Stimulated activated naive CD8-positive, alpha-beta T cell treated with anti-CD3 and anti-CD28 coated beads, Interleukin-15, Interleukin-2, amounts not matched to agents 100 ng/mL and 50 ng/mL, for 24 hours (primary cell): ENCODE measurements around the gene IQCF5.
"Not testable (repeated sequence)": the region's sequence is repeated elsewhere in the genome, so short reads cannot be mapped to it uniquely, and the experiment has no call there.

Experiments
- H3K27ac Mint-ChIP-seq: one replicate; pipeline ENCODE4 v1.8.0; 2021; ENCODE audit warnings: mild to moderate bottlenecking, mixed read lengths
- H3K27me3 Mint-ChIP-seq: one replicate; pipeline ENCODE4 v1.8.0; 2021; ENCODE audit warnings: mixed read lengths
- H3K36me3 Mint-ChIP-seq: one replicate; pipeline ENCODE4 v1.8.0; 2021; ENCODE audit warnings: low read depth, mixed read lengths
- H3K4me1 Mint-ChIP-seq: one replicate; pipeline ENCODE4 v1.8.0; 2021; ENCODE audit warnings: low read depth, mixed read lengths
- H3K4me3 Mint-ChIP-seq: one replicate; pipeline ENCODE4 v1.8.0; 2021; ENCODE audit warnings: mild to moderate bottlenecking, mixed read lengths
- H3K9me3 Mint-ChIP-seq: one replicate; pipeline ENCODE4 v1.8.0; 2021; ENCODE audit warnings: mixed read lengths

Gene IQCF5

GRCh38 chr3:51886447-51886846, 11.0 kb upstream of the IQCF5 start:
- peaks cover under 1% of the 10 kb centered on the region for H3K4me1 Mint-ChIP-seq
- no peak overlapping the region for H3K4me3 Mint-ChIP-seq
- peaks cover 10% of the 10 kb centered on the region for H3K27me3 Mint-ChIP-seq
- H3K36me3 Mint-ChIP-seq, result no peaks in the 10 kb centered on the region
- no peak overlapping the region for H3K27ac Mint-ChIP-seq
- no peaks in the 10 kb centered on the region for H3K9me3 Mint-ChIP-seq

- H3K27ac Mint-ChIP-seq, result no peak overlapping the region
- no peaks in the 10 kb centered on the region for H3K36me3 Mint-ChIP-seq
- peaks cover 18% of the 10 kb centered on the region for H3K27me3 Mint-ChIP-seq
- H3K9me3 Mint-ChIP-seq, result no peaks in the 10 kb centered on the region
- H3K4me3 Mint-ChIP-seq, result no peak overlapping the region
- H3K4me1 Mint-ChIP-seq, result no peaks in the 10 kb centered on the region
Measured at GRCh38 chr3:51879937-51880336, 4.5 kb upstream of the IQCF5 start.

- no peak overlapping the region for H3K27ac Mint-ChIP-seq
- H3K36me3 Mint-ChIP-seq, result no peaks in the 10 kb centered on the region
- peaks cover 14% of the 10 kb centered on the region for H3K27me3 Mint-ChIP-seq
- no peak overlapping the region for H3K4me3 Mint-ChIP-seq
- H3K9me3 Mint-ChIP-seq, result no peaks in the 10 kb centered on the region
- no peaks in the 10 kb centered on the region for H3K4me1 Mint-ChIP-seq
Measured at GRCh38 chr3:51876186-51876585, 785 bp upstream of the IQCF5 start.

GRCh38 chr3:51874889-51875288, 512 bp downstream of the IQCF5 start:
- no peak overlapping the region for H3K4me3 Mint-ChIP-seq
- H3K9me3 Mint-ChIP-seq, result no peaks in the 10 kb centered on the region
- no peaks in the 10 kb centered on the region for H3K4me1 Mint-ChIP-seq
- no peak overlapping the region for H3K27ac Mint-ChIP-seq
- H3K36me3 Mint-ChIP-seq, result no peaks in the 10 kb centered on the region
- peaks cover 12% of the 10 kb centered on the region for H3K27me3 Mint-ChIP-seq

GRCh38 chr3:51874411-51874810, 990 bp downstream of the IQCF5 start:
- Mint-ChIP-seq H3K9me3 (no peaks in the 10 kb centered on the region), H3K4me1 (no peaks in the 10 kb centered on the region), H3K27ac (no peak overlapping the region), H3K27me3 (peaks cover 13% of the 10 kb centered on the region), H3K4me3 (no peak overlapping the region), H3K36me3 (no peaks in the 10 kb centered on the region)

DNA sequence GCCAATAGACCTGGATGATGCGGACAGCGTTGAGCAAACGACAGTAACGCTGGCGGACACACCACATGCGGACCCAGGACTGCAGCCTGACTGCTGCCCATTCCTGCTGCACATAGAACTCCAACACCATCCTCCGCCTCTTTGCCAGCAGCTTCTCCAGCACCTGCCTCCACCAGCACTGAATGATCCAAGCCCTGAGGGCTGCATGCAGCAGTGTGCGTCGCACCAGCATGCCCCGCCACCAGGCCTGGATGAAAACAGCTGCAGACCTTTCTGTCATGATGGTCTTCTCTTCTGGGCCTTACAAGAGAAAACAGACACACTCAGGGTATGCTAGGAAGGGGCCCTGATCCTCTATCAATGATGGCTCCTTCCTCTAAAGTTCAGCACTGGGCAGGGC, 1.5 kb downstream of the IQCF5 start:
- Mint-ChIP-seq H3K4me1 (no peaks in the 10 kb centered on the region), H3K9me3 (no peaks in the 10 kb centered on the region), H3K36me3 (no peaks in the 10 kb centered on the region), H3K27ac (no peak overlapping the region), H3K27me3 (peaks cover 18% of the 10 kb centered on the region), H3K4me3 (no peak overlapping the region)

DNA sequence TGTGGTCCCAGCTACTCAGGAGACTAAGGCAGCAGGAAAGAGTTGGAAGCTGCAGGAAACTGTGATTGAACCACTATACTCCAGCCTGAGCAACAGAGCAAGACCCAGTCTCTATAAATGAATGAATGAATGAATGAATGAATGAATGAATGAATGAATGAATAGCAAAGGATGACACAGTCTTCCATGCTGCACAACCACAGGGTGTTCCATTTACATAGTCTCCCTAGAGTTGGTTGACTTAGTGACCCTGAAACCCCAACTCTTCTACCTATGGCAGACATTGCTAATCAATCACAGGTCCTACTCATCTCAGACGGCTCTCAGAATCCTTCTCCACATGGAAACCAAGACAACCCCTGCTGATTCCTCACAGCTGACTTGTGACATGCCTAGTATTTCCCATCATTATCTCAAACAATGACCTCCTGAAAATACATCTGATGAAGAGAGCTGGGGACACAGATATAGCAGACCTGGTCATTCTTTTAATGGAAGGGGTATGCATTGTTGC, 2.1 kb downstream of the IQCF5 start:
- H3K4me3 Mint-ChIP-seq, result no peak overlapping the region
- H3K36me3 Mint-ChIP-seq, result no peaks in the 10 kb centered on the region
- peaks cover 21% of the 10 kb centered on the region for H3K27me3 Mint-ChIP-seq
- no peak overlapping the region for H3K27ac Mint-ChIP-seq
- H3K4me1 Mint-ChIP-seq, result no peaks in the 10 kb centered on the region
- no peaks in the 10 kb centered on the region for H3K9me3 Mint-ChIP-seq

DNA sequence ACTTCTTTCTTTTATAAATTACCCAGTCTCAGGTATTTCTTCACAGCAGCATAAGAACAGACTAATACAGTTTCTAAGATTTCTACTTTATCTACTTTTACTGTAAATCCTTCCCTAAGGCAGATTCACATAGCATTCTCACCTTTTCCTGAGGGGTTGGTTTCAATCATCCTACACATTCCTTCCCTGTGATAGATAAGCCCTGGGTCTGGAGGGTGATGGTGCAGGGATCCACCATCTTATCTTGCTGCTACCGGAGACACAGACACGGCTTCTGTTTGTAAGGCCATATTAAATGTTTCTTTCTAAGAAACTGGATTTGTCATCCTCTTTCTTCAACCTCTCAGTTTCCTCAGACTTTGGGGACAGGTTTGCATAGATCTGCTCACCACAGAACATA, 6.1 kb downstream of the IQCF5 start:
- Mint-ChIP-seq H3K36me3 (no peaks in the 10 kb centered on the region), H3K4me3 (no peak overlapping the region), H3K27ac (no peak overlapping the region), H3K27me3 (peaks cover 29% of the 10 kb centered on the region), H3K4me1 (no peaks in the 10 kb centered on the region), H3K9me3 (no peaks in the 10 kb centered on the region)

DNA sequence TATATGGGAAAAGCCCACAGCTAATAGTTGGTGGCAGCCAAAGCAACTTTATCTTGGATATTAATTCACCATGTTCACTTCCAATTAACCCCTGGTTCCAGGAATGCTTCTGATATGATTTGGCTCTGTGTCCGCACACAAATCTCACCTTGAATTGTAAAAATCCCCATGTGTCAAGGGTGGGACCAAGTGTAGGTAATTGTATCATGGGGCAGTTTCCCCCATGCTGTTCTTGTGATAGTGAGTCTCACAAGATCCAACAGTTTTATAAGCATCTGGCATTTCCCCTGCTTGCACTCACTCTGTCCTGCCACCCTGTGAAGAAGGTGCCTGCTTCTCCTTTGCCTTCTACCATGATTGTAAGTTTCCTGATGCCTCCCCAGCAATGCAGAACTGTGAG, 6.5 kb downstream of the IQCF5 start:
- H3K27ac Mint-ChIP-seq, H3K36me3 Mint-ChIP-seq, H3K4me1 Mint-ChIP-seq, H3K4me3 Mint-ChIP-seq, H3K9me3 Mint-ChIP-seq: not testable (repeated sequence)
- peaks cover 29% of the 10 kb centered on the region for H3K27me3 Mint-ChIP-seq

DNA sequence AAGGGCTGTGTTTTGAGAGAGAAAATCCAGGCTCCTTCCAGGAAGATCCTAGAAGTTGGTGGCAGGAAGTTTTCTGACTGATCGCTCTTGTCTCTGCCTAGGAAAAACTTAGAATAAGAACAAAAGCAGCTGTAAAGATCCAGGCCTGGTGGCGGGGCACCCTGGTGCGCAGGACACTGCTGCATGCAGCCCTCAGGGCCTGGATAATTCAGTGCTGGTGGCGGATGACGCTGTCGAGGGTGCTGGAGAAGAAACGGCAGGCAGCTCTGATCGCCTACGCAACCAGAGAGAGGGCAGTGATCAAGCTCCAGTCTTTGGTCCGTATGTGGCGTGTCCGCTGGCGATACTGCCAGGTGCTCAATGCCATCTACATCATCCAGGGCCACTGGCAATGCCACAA, 12.5 kb downstream of the IQCF5 start:
- no peaks in the 10 kb centered on the region for H3K9me3 Mint-ChIP-seq
- H3K27me3 Mint-ChIP-seq, result peaks cover 23% of the 10 kb centered on the region
- H3K36me3 Mint-ChIP-seq, result no peaks in the 10 kb centered on the region
- H3K4me3 Mint-ChIP-seq, result no peak overlapping the region
- no peak overlapping the region for H3K27ac Mint-ChIP-seq
- no peaks in the 10 kb centered on the region for H3K4me1 Mint-ChIP-seq

GRCh38 chr3:51860703-51861665, 14.4 kb downstream of the IQCF5 start, which contains the start of gene IQCF2:
Gene IQCF2, plus strand, starts transcription at chr3:51861615. Its CDS starts 52 bp downstream, at chr3:51861667.
- peaks cover 24% of the 10 kb centered on the region for H3K27me3 Mint-ChIP-seq
- no peak within 1 kb of the TSS for H3K27ac Mint-ChIP-seq
- no peaks in the 10 kb centered on the region for H3K36me3 Mint-ChIP-seq
- no peak within 1 kb of the TSS for H3K4me3 Mint-ChIP-seq
- no peaks in the 10 kb centered on the region for H3K4me1 Mint-ChIP-seq
- H3K9me3 Mint-ChIP-seq, result peaks cover 6% of the 10 kb centered on the region

- H3K27me3 Mint-ChIP-seq, result peaks cover 17% of the 10 kb centered on the region
- not testable (repeated sequence) for H3K4me3 Mint-ChIP-seq, H3K36me3 Mint-ChIP-seq, H3K27ac Mint-ChIP-seq, H3K4me1 Mint-ChIP-seq, H3K9me3 Mint-ChIP-seq
Measured at GRCh38 chr3:51855411-51855810, 20.0 kb downstream of the IQCF5 start.

DNA sequence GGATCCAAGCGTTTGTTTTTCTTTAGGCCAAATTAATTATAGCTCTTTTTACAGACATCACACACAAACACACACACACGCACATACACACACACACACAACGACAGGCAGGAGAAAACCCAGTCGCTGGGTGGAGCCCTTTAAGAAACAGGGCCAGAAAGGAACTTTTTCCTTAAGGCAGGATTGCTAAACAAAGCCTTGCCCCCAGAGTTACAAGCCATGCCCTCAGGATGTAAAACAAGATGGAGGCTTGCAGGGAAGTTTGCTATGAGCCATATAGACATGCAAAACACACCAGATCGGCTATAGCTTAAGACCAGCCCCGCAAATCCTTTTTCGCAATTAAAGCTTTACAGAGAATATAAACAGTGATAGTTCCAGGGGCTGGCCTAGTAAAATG, 30.3 kb downstream of the IQCF5 start:
- H3K9me3 Mint-ChIP-seq, result peaks cover 16% of the 10 kb centered on the region
- H3K36me3 Mint-ChIP-seq, result no peaks in the 10 kb centered on the region
- H3K27me3 Mint-ChIP-seq, result peaks cover 55% of the 10 kb centered on the region
- H3K4me3 Mint-ChIP-seq, result no peak overlapping the region
- H3K4me1 Mint-ChIP-seq, result no peaks in the 10 kb centered on the region
- H3K27ac Mint-ChIP-seq, result no peak overlapping the region

DNA sequence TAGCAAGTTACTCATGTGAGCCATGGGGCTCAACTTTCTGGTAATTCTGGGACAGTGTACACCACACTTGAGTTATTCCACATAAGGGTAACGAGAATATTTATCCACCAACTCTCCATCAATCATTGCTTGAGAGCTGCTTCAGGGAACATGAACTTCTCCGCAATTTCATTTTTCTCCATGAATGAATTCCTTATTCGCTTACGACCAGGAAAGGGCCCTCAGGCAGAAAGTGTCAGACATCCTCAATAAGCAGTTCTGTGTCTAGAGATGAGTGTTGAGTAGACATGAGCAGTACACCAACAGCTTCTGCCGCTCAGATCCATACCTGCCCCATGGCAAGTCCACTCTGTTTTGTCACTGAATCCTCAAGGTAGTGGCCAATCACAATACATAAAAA, 38.8 kb downstream of the IQCF5 start:
- H3K27ac Mint-ChIP-seq, result no peak overlapping the region
- H3K4me3 Mint-ChIP-seq, result no peak overlapping the region
- no peaks in the 10 kb centered on the region for H3K36me3 Mint-ChIP-seq
- H3K4me1 Mint-ChIP-seq, result no peaks in the 10 kb centered on the region
- H3K9me3 Mint-ChIP-seq, result peaks cover 3% of the 10 kb centered on the region
- H3K27me3 Mint-ChIP-seq, result peaks cover 42% of the 10 kb centered on the region

GRCh38 chr3:51830836-51831385, 44.5 kb downstream of the IQCF5 start:
- H3K27ac Mint-ChIP-seq, result no peak overlapping the region
- H3K4me3 Mint-ChIP-seq, result no peak overlapping the region
- H3K36me3 Mint-ChIP-seq, result no peaks in the 10 kb centered on the region
- H3K4me1 Mint-ChIP-seq, result no peaks in the 10 kb centered on the region
- H3K9me3 Mint-ChIP-seq, result peaks cover 25% of the 10 kb centered on the region
- H3K27me3 Mint-ChIP-seq, result peaks cover 54% of the 10 kb centered on the region
